Measurements from ENCODE around the gene MANBA.
"Not testable (repeated sequence)": the region's sequence is repeated elsewhere in the genome, so short reads cannot be mapped to it uniquely, and the experiment has no call there.

The MANBA gene

GRCh38 chr4:102772738-102773340 is 12.1 kb upstream of the MANBA start:
- WGBS, 2 experiments: 89 to 96% methylated on average over 3 to 4 of the region's 4 CpGs
- Histone ChIP-seq H3K36me3 (ENCODE audit: control insufficient read depth, insufficient read depth, low read length) (no peaks in the 10 kb centered on the region), H3K4me1 (ENCODE audit: control insufficient read depth, insufficient read depth, low read length) (no peaks in the 10 kb centered on the region), H3K27me3 (ENCODE audit: control insufficient read depth, insufficient read depth, low read length, poor library complexity, severe bottlenecking) (no peaks in the 10 kb centered on the region), H3K27ac (ENCODE audit: insufficient read depth, low read depth, low read length, poor library complexity, severe bottlenecking) (no peak overlapping the region), H3K4me3 (ENCODE audit: insufficient read depth, low read depth, low read length) (no peak overlapping the region), H3K9me3 (ENCODE audit: control insufficient read depth, low read length) (no peaks in the 10 kb centered on the region)

GRCh38 chr4:102764901-102765300 is 4.1 kb upstream of the MANBA start:
- Histone ChIP-seq H3K27me3 (ENCODE audit: control insufficient read depth, insufficient read depth, low read length, poor library complexity, severe bottlenecking) (peaks cover 10% of the 10 kb centered on the region), H3K4me1 (ENCODE audit: control insufficient read depth, insufficient read depth, low read length) (peaks cover 4% of the 10 kb centered on the region), H3K4me3 (ENCODE audit: insufficient read depth, low read depth, low read length) (no peak overlapping the region), H3K9me3 (ENCODE audit: control insufficient read depth, low read length) (no peaks in the 10 kb centered on the region), H3K27ac (ENCODE audit: insufficient read depth, low read depth, low read length, poor library complexity, severe bottlenecking) (no peak overlapping the region), H3K36me3 (ENCODE audit: control insufficient read depth, insufficient read depth, low read length) (no peaks in the 10 kb centered on the region)
- 91 to 97% methylated on average over 3 of the region's 3 CpGs for WGBS, 2 experiments

- Histone ChIP-seq H3K9me3 (ENCODE audit: control insufficient read depth, low read length) (no peaks in the 10 kb centered on the region), H3K4me1 (ENCODE audit: control insufficient read depth, insufficient read depth, low read length) (peaks cover 4% of the 10 kb centered on the region), H3K27ac (ENCODE audit: insufficient read depth, low read depth, low read length, poor library complexity, severe bottlenecking) (no peak overlapping the region), H3K27me3 (ENCODE audit: control insufficient read depth, insufficient read depth, low read length, poor library complexity, severe bottlenecking) (peaks cover 10% of the 10 kb centered on the region), H3K36me3 (ENCODE audit: control insufficient read depth, insufficient read depth, low read length) (no peaks in the 10 kb centered on the region), H3K4me3 (ENCODE audit: insufficient read depth, low read depth, low read length) (peak overlapping the region; percentile 65)
- 89 to 92% methylated on average over 14 of the region's 14 CpGs for WGBS, 2 experiments
Measured at GRCh38 chr4:102761906-102762305, 1.1 kb upstream of the MANBA start.

GRCh38 chr4:102761296-102761701 is 531 bp upstream of the MANBA start:
- 9 to 11% methylated on average over 15 of the region's 15 CpGs for WGBS, 2 experiments
- Histone ChIP-seq H3K4me3 (ENCODE audit: insufficient read depth, low read depth, low read length) (peak overlapping the region; percentile 65), H3K27me3 (ENCODE audit: control insufficient read depth, insufficient read depth, low read length, poor library complexity, severe bottlenecking) (peaks cover 10% of the 10 kb centered on the region), H3K9me3 (ENCODE audit: control insufficient read depth, low read length) (no peaks in the 10 kb centered on the region), H3K27ac (ENCODE audit: insufficient read depth, low read depth, low read length, poor library complexity, severe bottlenecking) (peak overlapping the region; percentile 12), H3K4me1 (ENCODE audit: control insufficient read depth, insufficient read depth, low read length) (peaks cover 4% of the 10 kb centered on the region), H3K36me3 (ENCODE audit: control insufficient read depth, insufficient read depth, low read length) (no peaks in the 10 kb centered on the region)

- Histone ChIP-seq H3K36me3 (ENCODE audit: control insufficient read depth, insufficient read depth, low read length) (no peaks in the 10 kb centered on the region), H3K27ac (ENCODE audit: insufficient read depth, low read depth, low read length, poor library complexity, severe bottlenecking) (peak overlapping the region; percentile 27), H3K4me3 (ENCODE audit: insufficient read depth, low read depth, low read length) (peak overlapping the region; percentile 65), H3K27me3 (ENCODE audit: control insufficient read depth, insufficient read depth, low read length, poor library complexity, severe bottlenecking) (peaks cover 10% of the 10 kb centered on the region), H3K9me3 (ENCODE audit: control insufficient read depth, low read length) (no peaks in the 10 kb centered on the region), H3K4me1 (ENCODE audit: control insufficient read depth, insufficient read depth, low read length) (peaks cover 4% of the 10 kb centered on the region)
- WGBS, 2 experiments: 3 to 4% methylated on average over 25 of the region's 25 CpGs
Measured at GRCh38 chr4:102759831-102760644, 730 bp downstream of the MANBA start.

GRCh38 chr4:102758241-102759160 is 2.3 kb downstream of the MANBA start:
- Histone ChIP-seq H3K27me3 (ENCODE audit: control insufficient read depth, insufficient read depth, low read length, poor library complexity, severe bottlenecking) (peaks cover 10% of the 10 kb centered on the region), H3K4me3 (ENCODE audit: insufficient read depth, low read depth, low read length) (no peak overlapping the region), H3K36me3 (ENCODE audit: control insufficient read depth, insufficient read depth, low read length) (no peaks in the 10 kb centered on the region), H3K4me1 (ENCODE audit: control insufficient read depth, insufficient read depth, low read length) (peaks cover 4% of the 10 kb centered on the region), H3K9me3 (ENCODE audit: control insufficient read depth, low read length) (no peaks in the 10 kb centered on the region), H3K27ac (ENCODE audit: insufficient read depth, low read depth, low read length, poor library complexity, severe bottlenecking) (no peak overlapping the region)
- 91 to 93% methylated on average over 10 of the region's 11 CpGs for WGBS, 2 experiments

GRCh38 chr4:102757681-102758080 is 3.1 kb downstream of the MANBA start:
- H3K9me3 ChIP-seq (ENCODE audit: control insufficient read depth, low read length): no peaks in the 10 kb centered on the region
- H3K4me3 ChIP-seq (ENCODE audit: insufficient read depth, low read depth, low read length): no peak overlapping the region
- no peak overlapping the region for H3K27ac ChIP-seq (ENCODE audit: insufficient read depth, low read depth, low read length, poor library complexity, severe bottlenecking)
- H3K36me3 ChIP-seq (ENCODE audit: control insufficient read depth, insufficient read depth, low read length): no peaks in the 10 kb centered on the region
- 78 to 92% methylated on average over 1 of the region's 1 CpG for WGBS, 2 experiments
- H3K4me1 ChIP-seq (ENCODE audit: control insufficient read depth, insufficient read depth, low read length): peaks cover 4% of the 10 kb centered on the region
- peaks cover 10% of the 10 kb centered on the region for H3K27me3 ChIP-seq (ENCODE audit: control insufficient read depth, insufficient read depth, low read length, poor library complexity, severe bottlenecking)

- no peak overlapping the region for H3K4me3 ChIP-seq (ENCODE audit: insufficient read depth, low read depth, low read length)
- H3K27me3 ChIP-seq (ENCODE audit: control insufficient read depth, insufficient read depth, low read length, poor library complexity, severe bottlenecking): no peaks in the 10 kb centered on the region
- no CpG with 5 or more reads among the region's 2 CpGs for WGBS, 2 experiments
- no peaks in the 10 kb centered on the region for H3K9me3 ChIP-seq (ENCODE audit: control insufficient read depth, low read length)
- H3K27ac ChIP-seq (ENCODE audit: insufficient read depth, low read depth, low read length, poor library complexity, severe bottlenecking): no peak overlapping the region
- no peaks in the 10 kb centered on the region for H3K36me3 ChIP-seq (ENCODE audit: control insufficient read depth, insufficient read depth, low read length)
- H3K4me1 ChIP-seq (ENCODE audit: control insufficient read depth, insufficient read depth, low read length): no peaks in the 10 kb centered on the region
Measured at GRCh38 chr4:102754044-102754443, 6.7 kb downstream of the MANBA start.

GRCh38 chr4:102751941-102752340 is 8.8 kb downstream of the MANBA start:
- no peaks in the 10 kb centered on the region for H3K36me3 ChIP-seq (ENCODE audit: control insufficient read depth, insufficient read depth, low read length)
- H3K27ac ChIP-seq (ENCODE audit: insufficient read depth, low read depth, low read length, poor library complexity, severe bottlenecking): no peak overlapping the region
- WGBS, 2 experiments: 91 to 95% methylated on average over 4 of the region's 4 CpGs
- H3K27me3 ChIP-seq (ENCODE audit: control insufficient read depth, insufficient read depth, low read length, poor library complexity, severe bottlenecking): no peaks in the 10 kb centered on the region
- no peaks in the 10 kb centered on the region for H3K9me3 ChIP-seq (ENCODE audit: control insufficient read depth, low read length)
- H3K4me1 ChIP-seq (ENCODE audit: control insufficient read depth, insufficient read depth, low read length): no peaks in the 10 kb centered on the region
- no peak overlapping the region for H3K4me3 ChIP-seq (ENCODE audit: insufficient read depth, low read depth, low read length)

GRCh38 chr4:102743352-102743751 is 17.4 kb downstream of the MANBA start:
- H3K9me3 ChIP-seq (ENCODE audit: control insufficient read depth, low read length); H3K4me1 ChIP-seq (ENCODE audit: control insufficient read depth, insufficient read depth, low read length); H3K27ac ChIP-seq (ENCODE audit: insufficient read depth, low read depth, low read length, poor library complexity, severe bottlenecking); H3K27me3 ChIP-seq (ENCODE audit: control insufficient read depth, insufficient read depth, low read length, poor library complexity, severe bottlenecking); H3K4me3 ChIP-seq (ENCODE audit: insufficient read depth, low read depth, low read length); H3K36me3 ChIP-seq (ENCODE audit: control insufficient read depth, insufficient read depth, low read length): not testable (repeated sequence)
- WGBS, 2 experiments: 93 to 96% methylated on average over 4 of the region's 4 CpGs

Data from ectodermal cell (in vitro differentiated cells).